Lung (tissue), 12 donors: ENCODE measurements around the gene PEX5L. TPM values are rescaled to one million over a fixed set of nuclear protein-coding genes. Genes with fewer than 3 reads are reported as not detected.

Experiments
- ATAC-seq: fragments of 200-7000 bp; cut with Tn5 transposase; one replicate; pipeline ENCODE4 v1.9.1; 2020; ENCODE audit warnings: moderate number of reproducible peaks; ENCODE audit not compliant: insufficient read depth, low FRiP score
- DNase-seq, 3 donors: peaks; one replicate each; pipeline ENCODE4 v3.0.0-alpha.2; 2013 to 2017
- H3K27ac ChIP-seq, 2 donors: one replicate each; pipeline ENCODE4 v1.5.1; 2013; ENCODE audit warnings: mild to moderate bottlenecking in 2 of 2, moderate library complexity in 2 of 2, control low read depth in 1 of 2, inconsistent platforms in 1 of 2, low read depth in 1 of 2, low read length in 1 of 2
- H3K27me3 ChIP-seq, 3 donors: one replicate each; pipeline ENCODE4 v1.5.1; 2013; ENCODE audit warnings: low read length in 2 of 3; ENCODE audit not compliant: control insufficient read depth in 3 of 3, insufficient read depth in 3 of 3
- H3K36me3 ChIP-seq, 4 donors: one replicate each; pipeline ENCODE4 v1.5.1; 2013; ENCODE audit warnings: low read length in 4 of 4, mild to moderate bottlenecking in 1 of 4, moderate library complexity in 1 of 4; ENCODE audit not compliant: control insufficient read depth in 4 of 4, insufficient read depth in 4 of 4
- H3K4me1 ChIP-seq, 5 donors: one replicate each; pipeline ENCODE4 v1.5.1; 2013; ENCODE audit warnings: low read length in 5 of 5, mild to moderate bottlenecking in 2 of 5, moderate library complexity in 1 of 5; ENCODE audit not compliant: control insufficient read depth in 5 of 5, insufficient read depth in 5 of 5
- H3K4me3 ChIP-seq: one replicate; pipeline ENCODE4 v1.5.1; 2013; ENCODE audit warnings: mild to moderate bottlenecking, control low read depth, moderate library complexity
- H3K9ac ChIP-seq, 2 donors: one replicate each; pipeline ENCODE4 v1.5.1; 2013; ENCODE audit warnings: low read length in 2 of 2, control low read depth in 1 of 2; ENCODE audit not compliant: insufficient read depth in 1 of 2
- H3K9me3 ChIP-seq, 4 donors: one replicate each; pipeline ENCODE4 v1.5.1; 2013; ENCODE audit warnings: low read length in 3 of 4, mild to moderate bottlenecking in 1 of 4, moderate library complexity in 1 of 4; ENCODE audit not compliant: control insufficient read depth in 4 of 4, insufficient read depth in 3 of 4
- CTCF ChIP-seq: IDR thresholded peaks from 2 replicates; pipeline ENCODE4 v1.5.1; 2012; ENCODE audit warnings: mild to moderate bottlenecking; ENCODE audit errors: control extremely low read depth, extremely low read depth
- WGBS, 2 donors: extraction: QIAGEN DNeasy Blood & Tissue Kit; methylation state at CpG; one replicate each; pipeline ENCODE4 v1.1.7; 2013; 5-methylcytosine and 5-hydroxymethylcytosine counted together
- polyA plus RNA-seq, 2 donors: library from polyadenylated mRNA; stranded (reverse); fragments of 200-250 nt; gene quantifications; one replicate each; pipeline ENCODE4 v1.2.1, GENCODE V29; 2013
- total RNA-seq, 2 donors: library from RNA; depleted of rRNA in 1 of 2; stranded (reverse); fragments of >200 nt in 1 of 2; gene quantifications; one replicate each; pipeline ENCODE4 v1.2.1, GENCODE V29; 2014 to 2021
- donor health status: control.
- donor health status: control.
- donor health status: Bipolar disorder and iron deficiency.
- donor health status: healthy.
- donor health status: DM: yes; HTN: yes; CAD: no.

Gene PEX5L
- total and polyA plus RNA-seq, 4 donors: 0.02 to 0.80 (median 0.09) TPM

GRCh38 chr3:179819379-179819778 is 217.4 kb downstream of the PEX5L start:
- Histone ChIP-seq H3K4me3 (no peak overlapping the region), H3K9ac (no peak overlapping the region), H3K9me3 (no peaks in the 10 kb centered on the region), H3K27me3 (no peaks in the 10 kb centered on the region), H3K36me3 (no peaks in the 10 kb centered on the region), H3K27ac (peak overlapping the region in 1 of 2 donors; percentile 48), H3K4me1 (peaks cover 0 to 8% (median 0%) of the 10 kb centered on the region in 5 donors)
- no peak for TF ChIP-seq CTCF
- DNase-seq: no peak
- no peak for ATAC-seq
- 65 to 85% methylated on average over 3 of the region's 3 CpGs for WGBS, 2 donors

- no peaks in the 10 kb centered on the region for H3K36me3 ChIP-seq
- 79% methylated on average over 3 of the region's 3 CpGs for WGBS, 2 donors
- DNase-seq (no peak), ATAC-seq (no peak)
- no peak for TF ChIP-seq CTCF
- H3K4me1 ChIP-seq: no peaks in the 10 kb centered on the region
- no peak overlapping the region for H3K27ac ChIP-seq
- H3K27me3 ChIP-seq: no peaks in the 10 kb centered on the region
- no peak overlapping the region for H3K4me3 ChIP-seq
- no peaks in the 10 kb centered on the region for H3K9me3 ChIP-seq
- no peak overlapping the region for H3K9ac ChIP-seq
These were observed 224.7 kb downstream of the PEX5L start for GRCh38 chr3:179812096-179812382.

GRCh38 chr3:179811321-179812095 is 225.2 kb downstream of the PEX5L start:
- H3K9me3 ChIP-seq: no peaks in the 10 kb centered on the region
- no peak overlapping the region for H3K9ac ChIP-seq
- no peaks in the 10 kb centered on the region for H3K36me3 ChIP-seq
- DNase-seq: peak; percentile 46 to 78 (median 71)
- peak; percentile 53 for ATAC-seq
- H3K4me3 ChIP-seq: no peak overlapping the region
- H3K4me1 ChIP-seq: no peaks in the 10 kb centered on the region
- TF ChIP-seq CTCF: peak; percentile 33
- WGBS, 2 donors: 23 to 25% methylated on average over 9 of the region's 9 CpGs
- H3K27me3 ChIP-seq: no peaks in the 10 kb centered on the region
- H3K27ac ChIP-seq: no peak overlapping the region

- H3K9ac ChIP-seq: no peak overlapping the region
- no peaks in the 10 kb centered on the region for H3K4me1 ChIP-seq
- no peak for TF ChIP-seq CTCF
- H3K4me3 ChIP-seq: no peak overlapping the region
- no peaks in the 10 kb centered on the region for H3K9me3 ChIP-seq
- ATAC-seq (no peak), DNase-seq (no peak)
- no peak overlapping the region for H3K27ac ChIP-seq
- H3K27me3 ChIP-seq: no peaks in the 10 kb centered on the region
- no peaks in the 10 kb centered on the region for H3K36me3 ChIP-seq
These were observed 227.1 kb downstream of the PEX5L start for GRCh38 chr3:179809639-179810038.
